ENCODE results near the gene RNF150. TPM values are rescaled to one million over a fixed set of nuclear protein-coding genes. Genes with fewer than 3 reads are reported as not detected.
"Not testable (repeated sequence)": the region's sequence is repeated elsewhere in the genome, so short reads cannot be mapped to it uniquely, and the experiment has no call there.

Gene RNF150
- polyA plus RNA-seq, 1 experiment: 9.8 TPM

DNA sequence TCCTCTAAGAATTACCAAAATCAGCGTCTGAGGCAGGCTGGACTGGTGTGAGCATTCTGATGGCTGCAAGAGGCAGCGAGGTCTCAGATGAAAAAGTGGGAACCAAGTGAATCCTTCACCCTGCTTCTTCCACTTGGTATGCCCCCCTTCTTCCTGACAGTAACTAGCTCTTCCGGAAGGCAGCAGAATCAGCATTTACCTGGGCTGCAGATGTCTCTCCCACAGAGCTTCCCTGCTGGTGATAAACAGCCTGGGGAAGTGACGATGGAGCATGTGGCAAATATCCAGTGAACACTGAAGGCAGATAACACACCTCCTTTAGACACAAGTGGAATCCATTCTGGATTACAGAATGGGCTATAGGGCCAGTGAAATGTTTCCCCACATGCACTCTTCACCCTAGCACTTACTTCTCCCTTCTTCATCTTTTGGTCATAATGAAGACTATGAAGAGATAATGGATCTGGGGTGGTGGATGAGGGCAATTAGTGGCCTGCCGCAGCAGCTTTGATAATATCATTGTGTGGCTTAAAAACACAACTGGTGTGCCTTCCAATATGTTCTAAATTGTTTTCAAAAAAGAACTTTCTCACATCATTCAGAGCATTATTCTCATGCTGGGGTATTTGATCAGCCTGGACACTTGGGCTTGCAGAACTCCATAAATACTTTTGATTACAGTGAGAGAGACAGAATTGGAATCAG is 316.3 kb downstream of the RNF150 start:
- peaks cover 20% of the 10 kb centered on the region for H3K27me3 ChIP-seq (ENCODE audit: control insufficient read depth, insufficient read depth, low read length)
- TF ChIP-seq, protein P1, sequence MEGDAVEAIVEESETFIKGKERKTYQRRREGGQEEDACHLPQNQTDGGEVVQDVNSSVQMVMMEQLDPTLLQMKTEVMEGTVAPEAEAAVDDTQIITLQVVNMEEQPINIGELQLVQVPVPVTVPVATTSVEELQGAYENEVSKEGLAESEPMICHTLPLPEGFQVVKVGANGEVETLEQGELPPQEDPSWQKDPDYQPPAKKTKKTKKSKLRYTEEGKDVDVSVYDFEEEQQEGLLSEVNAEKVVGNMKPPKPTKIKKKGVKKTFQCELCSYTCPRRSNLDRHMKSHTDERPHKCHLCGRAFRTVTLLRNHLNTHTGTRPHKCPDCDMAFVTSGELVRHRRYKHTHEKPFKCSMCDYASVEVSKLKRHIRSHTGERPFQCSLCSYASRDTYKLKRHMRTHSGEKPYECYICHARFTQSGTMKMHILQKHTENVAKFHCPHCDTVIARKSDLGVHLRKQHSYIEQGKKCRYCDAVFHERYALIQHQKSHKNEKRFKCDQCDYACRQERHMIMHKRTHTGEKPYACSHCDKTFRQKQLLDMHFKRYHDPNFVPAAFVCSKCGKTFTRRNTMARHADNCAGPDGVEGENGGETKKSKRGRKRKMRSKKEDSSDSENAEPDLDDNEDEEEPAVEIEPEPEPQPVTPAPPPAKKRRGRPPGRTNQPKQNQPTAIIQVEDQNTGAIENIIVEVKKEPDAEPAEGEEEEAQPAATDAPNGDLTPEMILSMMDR (IDR thresholded peaks at IDR 0.05; ENCODE audit: low read depth, low read length): no peak
- no peaks in the 10 kb centered on the region for H3K9me3 ChIP-seq (ENCODE audit: control insufficient read depth, insufficient read depth, low read length)
- no peak overlapping the region for H3K4me3 ChIP-seq (ENCODE audit: low read depth, low read length)
- CTCF ChIA-PET: no interaction called here
- H3K27ac ChIP-seq (ENCODE audit: low read depth, low read length): no peak overlapping the region
- POLR2A ChIA-PET: interaction anchor here (0.6 kb wide), 1 partner anchor 163 kb away, joined by 4 read pairs; no protein-coding TSS in a partner anchor
- no peak for DNase-seq (ENCODE audit: low read depth, low spot score)

DNA sequence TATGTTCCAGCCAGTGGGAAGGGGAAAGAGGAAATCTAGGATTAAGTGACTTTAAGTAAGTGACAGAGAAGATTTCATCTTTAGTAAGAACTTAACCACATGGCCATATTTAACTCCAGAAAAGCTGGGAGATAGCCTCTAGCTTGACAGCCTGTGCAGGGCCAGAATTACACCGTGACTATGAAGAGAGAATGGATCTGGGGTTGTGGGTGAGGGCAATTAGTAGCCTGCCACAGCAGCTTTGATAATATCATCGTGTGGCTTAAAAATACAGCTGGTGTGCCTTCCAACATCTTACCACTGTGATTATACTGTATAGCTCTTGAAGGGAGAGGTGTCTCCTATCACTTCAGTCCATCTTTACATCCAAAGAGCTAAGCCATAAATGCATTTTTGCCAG is 319.5 kb downstream of the RNF150 start:
- DNase-seq (ENCODE audit: low read depth, low spot score): no peak
- TF ChIP-seq, protein P1 (IDR thresholded peaks at IDR 0.05; ENCODE audit: low read depth, low read length): no peak
- peaks cover 26% of the 10 kb centered on the region for H3K27me3 ChIP-seq (ENCODE audit: control insufficient read depth, insufficient read depth, low read length)
- CTCF ChIA-PET: interaction anchor here (0.8 to 1.6 kb wide), 2 partner anchors 204 to 320 kb away, joined by 3 to 4 read pairs; partner anchors contain the start of gene RNF150
- H3K27ac ChIP-seq (ENCODE audit: low read depth, low read length): no peak overlapping the region
- H3K4me3 ChIP-seq (ENCODE audit: low read depth, low read length): no peak overlapping the region
- POLR2A ChIA-PET: no interaction called here
- H3K9me3 ChIP-seq (ENCODE audit: control insufficient read depth, insufficient read depth, low read length): no peaks in the 10 kb centered on the region

DNA sequence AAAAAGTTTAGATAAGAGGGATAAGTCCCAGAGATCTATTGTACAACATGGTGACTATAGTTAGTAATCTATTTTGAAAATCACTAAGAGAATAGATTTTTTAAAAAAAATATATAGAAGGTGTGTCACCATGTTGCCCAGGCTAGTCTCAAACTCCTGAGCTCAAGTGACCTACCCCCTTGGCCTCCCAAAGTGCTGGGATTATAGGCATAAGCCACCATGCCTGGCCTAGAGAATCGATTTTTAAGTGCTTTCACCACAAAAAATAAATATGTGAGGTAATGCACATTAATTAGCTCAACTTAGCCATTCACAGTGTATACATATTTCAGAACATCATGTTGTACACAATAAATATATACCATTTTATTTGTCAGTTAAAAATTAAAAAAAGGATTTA is 320.4 kb downstream of the RNF150 start:
- POLR2A ChIA-PET: no interaction called here
- no peaks in the 10 kb centered on the region for H3K9me3 ChIP-seq (ENCODE audit: control insufficient read depth, insufficient read depth, low read length)
- CTCF ChIA-PET: interaction anchor here (1.6 kb wide), 1 partner anchor 203 kb away, joined by 4 read pairs; no protein-coding TSS in a partner anchor
- H3K27ac ChIP-seq (ENCODE audit: low read depth, low read length): no peak overlapping the region
- no peak for DNase-seq (ENCODE audit: low read depth, low spot score)
- H3K27me3 ChIP-seq (ENCODE audit: control insufficient read depth, insufficient read depth, low read length): peaks cover 22% of the 10 kb centered on the region
- TF ChIP-seq, protein P1 (IDR thresholded peaks at IDR 0.05; ENCODE audit: low read depth, low read length): no peak
- H3K4me3 ChIP-seq (ENCODE audit: low read depth, low read length): no peak overlapping the region

DNA sequence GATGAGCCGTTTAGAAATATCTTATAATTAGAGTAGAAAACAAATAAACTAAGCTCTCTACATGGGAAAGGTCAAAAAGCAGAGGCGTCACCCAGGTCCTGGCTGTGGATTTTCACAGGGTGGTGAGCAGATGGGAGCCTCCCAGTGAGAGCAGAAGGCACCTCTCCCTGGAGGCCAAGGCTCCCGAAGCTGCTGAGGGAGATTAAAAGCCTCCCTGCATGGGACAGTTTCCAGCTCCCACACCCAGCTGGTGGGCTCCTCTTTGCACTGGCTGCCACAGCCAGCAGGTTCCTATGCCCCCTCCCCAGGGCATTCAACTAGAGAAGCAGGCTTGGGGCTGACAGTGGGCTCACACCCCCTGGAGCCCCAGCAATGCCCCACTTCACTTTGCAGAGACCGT is 321.8 kb downstream of the RNF150 start:
- POLR2A ChIA-PET: no interaction called here
- CTCF ChIA-PET: interaction anchor here (1.1 kb wide), 1 partner anchor 451 kb away, joined by 3 read pairs; no protein-coding TSS in a partner anchor

DNA sequence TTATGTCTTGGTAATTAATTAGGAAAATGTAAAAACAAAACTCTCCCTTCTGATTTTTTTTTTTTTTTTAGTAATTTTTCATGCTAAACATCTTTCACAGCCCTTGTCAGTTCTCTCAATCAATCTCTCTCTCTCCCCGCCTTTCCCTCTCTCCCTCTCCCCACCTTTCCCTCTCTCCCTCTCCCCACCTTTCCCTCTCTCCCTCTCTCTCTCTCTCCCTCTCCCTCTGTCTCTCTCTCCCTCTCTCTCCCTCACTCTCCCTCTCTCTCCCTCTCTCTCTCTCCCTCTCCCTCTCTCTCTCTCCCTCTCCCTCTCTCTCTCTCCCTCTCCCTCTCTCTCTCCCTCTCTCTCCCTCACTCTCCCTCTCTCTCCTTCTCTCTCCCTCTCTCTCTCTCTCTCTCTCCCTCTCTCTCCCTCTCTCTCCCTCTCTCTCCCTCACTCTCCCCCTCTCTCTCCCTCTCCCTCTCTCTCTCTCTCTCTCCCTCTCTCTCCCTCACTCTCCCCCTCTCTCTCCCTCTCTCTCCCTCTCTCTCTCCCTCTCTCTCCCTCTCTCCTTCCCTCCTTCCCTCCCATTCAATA is 322.6 kb downstream of the RNF150 start:
- DNase-seq (ENCODE audit: low read depth, low spot score); H3K4me3 ChIP-seq (ENCODE audit: low read depth, low read length); H3K9me3 ChIP-seq (ENCODE audit: control insufficient read depth, insufficient read depth, low read length); H3K27ac ChIP-seq (ENCODE audit: low read depth, low read length): not testable (repeated sequence)
- ChIA-PET CTCF (interaction anchor here (1.1 kb wide), 1 partner anchor 450 kb away, joined by 3 read pairs; no protein-coding TSS in a partner anchor), POLR2A (interaction anchor here (0.7 kb wide), 1 partner anchor 53 kb away, joined by 8 read pairs; no protein-coding TSS in a partner anchor)
- H3K27me3 ChIP-seq (ENCODE audit: control insufficient read depth, insufficient read depth, low read length): peaks cover 13% of the 10 kb centered on the region

More for the DNA sequence above, 321.8 kb downstream of the RNF150 start:
- no peak overlapping the region for H3K27ac ChIP-seq (ENCODE audit: low read depth, low read length)
- TF ChIP-seq, protein P1 (IDR thresholded peaks at IDR 0.05; ENCODE audit: low read depth, low read length): no peak
- DNase-seq (ENCODE audit: low read depth, low spot score): no peak
- peaks cover 11% of the 10 kb centered on the region for H3K27me3 ChIP-seq (ENCODE audit: control insufficient read depth, insufficient read depth, low read length)
- no peaks in the 10 kb centered on the region for H3K9me3 ChIP-seq (ENCODE audit: control insufficient read depth, insufficient read depth, low read length)
- H3K4me3 ChIP-seq (ENCODE audit: low read depth, low read length): no peak overlapping the region

Other genes starting within 250 kb of the RNF150 start
- 37.0 and 47.4 TPM in 2 replicates for gene ZNF330, start 87.4 kb upstream of the RNF150 start, polyA plus RNA-seq (2011; rRNA removed)

All from AG04450 (cell line).